Liver (tissue), 3 donors: Measurements from ENCODE around the gene OR8H1.

Experiments
- SP1 ChIP-seq: IDR thresholded peaks from 2 replicates; pipeline ENCODE4 v1.6.1; 2018; ENCODE audit warnings: antibody characterized with exemption, mild to moderate bottlenecking
- TF ChIP-seq, protein P1 (sequence below): fragments of 150-350 bp; IDR thresholded peaks from 2 replicates; pipeline ENCODE4 v1.5.1; 2017; ENCODE audit warnings: improper control_type of control experiment, low read depth, low read length; ENCODE audit not compliant: missing input control
- TF ChIP-seq, protein P2 (sequence below): IDR thresholded peaks from 2 replicates; pipeline ENCODE4 v1.6.1; 2016; ENCODE audit warnings: antibody characterized with exemption, mild to moderate bottlenecking
- donor health status: healthy.
- donor health status: healthy.

DNA sequence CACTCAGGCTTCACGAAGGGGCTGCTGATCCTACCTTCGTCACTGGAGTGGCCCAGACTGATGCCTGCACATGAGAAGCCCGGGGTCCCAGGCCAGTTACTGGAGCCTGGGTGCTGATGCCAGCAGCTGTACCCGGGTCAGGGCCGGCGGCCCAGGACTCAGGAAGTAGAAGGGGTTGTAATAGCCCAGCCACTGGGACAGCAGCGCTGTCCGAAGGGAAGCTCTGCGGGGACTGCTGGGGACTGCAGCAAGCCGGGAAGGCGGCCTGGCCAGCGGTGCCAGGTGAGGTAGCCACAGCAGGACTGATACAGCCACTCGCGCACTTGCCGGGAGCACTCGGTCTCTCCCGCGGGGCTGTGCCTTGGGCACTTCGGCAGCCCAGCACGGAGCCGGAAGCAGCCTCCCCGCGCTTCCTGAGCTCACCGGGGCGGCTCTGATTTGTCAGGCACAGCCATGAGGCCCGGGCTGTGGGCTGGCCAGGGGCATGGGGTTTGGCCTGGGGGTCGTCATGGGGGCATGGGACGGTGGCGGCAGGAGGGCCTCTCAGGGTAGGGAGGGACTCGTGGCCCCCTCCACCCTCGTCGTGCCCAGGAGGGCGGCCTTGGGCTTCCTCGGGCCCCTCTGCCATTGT, 39.9 kb upstream of the OR8H1 start:
- TF ChIP-seq, protein P1, sequence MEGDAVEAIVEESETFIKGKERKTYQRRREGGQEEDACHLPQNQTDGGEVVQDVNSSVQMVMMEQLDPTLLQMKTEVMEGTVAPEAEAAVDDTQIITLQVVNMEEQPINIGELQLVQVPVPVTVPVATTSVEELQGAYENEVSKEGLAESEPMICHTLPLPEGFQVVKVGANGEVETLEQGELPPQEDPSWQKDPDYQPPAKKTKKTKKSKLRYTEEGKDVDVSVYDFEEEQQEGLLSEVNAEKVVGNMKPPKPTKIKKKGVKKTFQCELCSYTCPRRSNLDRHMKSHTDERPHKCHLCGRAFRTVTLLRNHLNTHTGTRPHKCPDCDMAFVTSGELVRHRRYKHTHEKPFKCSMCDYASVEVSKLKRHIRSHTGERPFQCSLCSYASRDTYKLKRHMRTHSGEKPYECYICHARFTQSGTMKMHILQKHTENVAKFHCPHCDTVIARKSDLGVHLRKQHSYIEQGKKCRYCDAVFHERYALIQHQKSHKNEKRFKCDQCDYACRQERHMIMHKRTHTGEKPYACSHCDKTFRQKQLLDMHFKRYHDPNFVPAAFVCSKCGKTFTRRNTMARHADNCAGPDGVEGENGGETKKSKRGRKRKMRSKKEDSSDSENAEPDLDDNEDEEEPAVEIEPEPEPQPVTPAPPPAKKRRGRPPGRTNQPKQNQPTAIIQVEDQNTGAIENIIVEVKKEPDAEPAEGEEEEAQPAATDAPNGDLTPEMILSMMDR, result no peak
- TF ChIP-seq SP1, result no peak
- TF ChIP-seq, protein P2, sequence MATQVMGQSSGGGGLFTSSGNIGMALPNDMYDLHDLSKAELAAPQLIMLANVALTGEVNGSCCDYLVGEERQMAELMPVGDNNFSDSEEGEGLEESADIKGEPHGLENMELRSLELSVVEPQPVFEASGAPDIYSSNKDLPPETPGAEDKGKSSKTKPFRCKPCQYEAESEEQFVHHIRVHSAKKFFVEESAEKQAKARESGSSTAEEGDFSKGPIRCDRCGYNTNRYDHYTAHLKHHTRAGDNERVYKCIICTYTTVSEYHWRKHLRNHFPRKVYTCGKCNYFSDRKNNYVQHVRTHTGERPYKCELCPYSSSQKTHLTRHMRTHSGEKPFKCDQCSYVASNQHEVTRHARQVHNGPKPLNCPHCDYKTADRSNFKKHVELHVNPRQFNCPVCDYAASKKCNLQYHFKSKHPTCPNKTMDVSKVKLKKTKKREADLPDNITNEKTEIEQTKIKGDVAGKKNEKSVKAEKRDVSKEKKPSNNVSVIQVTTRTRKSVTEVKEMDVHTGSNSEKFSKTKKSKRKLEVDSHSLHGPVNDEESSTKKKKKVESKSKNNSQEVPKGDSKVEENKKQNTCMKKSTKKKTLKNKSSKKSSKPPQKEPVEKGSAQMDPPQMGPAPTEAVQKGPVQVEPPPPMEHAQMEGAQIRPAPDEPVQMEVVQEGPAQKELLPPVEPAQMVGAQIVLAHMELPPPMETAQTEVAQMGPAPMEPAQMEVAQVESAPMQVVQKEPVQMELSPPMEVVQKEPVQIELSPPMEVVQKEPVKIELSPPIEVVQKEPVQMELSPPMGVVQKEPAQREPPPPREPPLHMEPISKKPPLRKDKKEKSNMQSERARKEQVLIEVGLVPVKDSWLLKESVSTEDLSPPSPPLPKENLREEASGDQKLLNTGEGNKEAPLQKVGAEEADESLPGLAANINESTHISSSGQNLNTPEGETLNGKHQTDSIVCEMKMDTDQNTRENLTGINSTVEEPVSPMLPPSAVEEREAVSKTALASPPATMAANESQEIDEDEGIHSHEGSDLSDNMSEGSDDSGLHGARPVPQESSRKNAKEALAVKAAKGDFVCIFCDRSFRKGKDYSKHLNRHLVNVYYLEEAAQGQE, result no peak
